ENCODE measurements around the gene OMG. TPM values are rescaled to one million over a fixed set of nuclear protein-coding genes. Genes with fewer than 3 reads are reported as not detected.

Gene OMG
- total and polyA plus RNA-seq, 2 donors (not counting 3 experiments of a cell fraction or from before 2014, with no cell fraction given): 0.86 TPM; not detected in 1

- FAIRE-seq: no peak
- no peaks in the 10 kb centered on the region for H3K27me3 ChIP-seq (ENCODE audit: control insufficient read depth in 2 of 2, insufficient read depth in 2 of 2, low read length in 2 of 2)
- intact Hi-C loops (cut with micrococcal nuclease): no loop called here
- H3K27ac ChIP-seq (ENCODE audit: insufficient read depth, low read depth, low read length): no peak overlapping the region
- H3K9me3 ChIP-seq (replicated peaks; ENCODE audit: control insufficient read depth, insufficient read depth, low read length): no peaks in the 10 kb centered on the region
- dilution Hi-C loops (cut with MboI; ENCODE audit: extremely low pct_ligation_motif_present, low sequenced_read_pairs): no loop called here
- no TSS peak for BruUV-seq (replicated peaks)
- H3K36me3 ChIP-seq (ENCODE audit: control insufficient read depth in 2 of 2, extremely low read depth in 1 of 2, insufficient read depth in 2 of 2, low read length in 2 of 2): no peaks in the 10 kb centered on the region
- H3K4me3 ChIP-seq (replicated peaks in 1 of 3; ENCODE audit: insufficient read depth in 1 of 3, low read depth in 1 of 3, low read length in 3 of 3): no peak overlapping the region
- H3K79me2 ChIP-seq (ENCODE audit: control insufficient read depth, insufficient read depth, low read length): peaks cover 5% of the 10 kb centered on the region
- H3K4me2 ChIP-seq (ENCODE audit: insufficient read depth, low read length): no peak overlapping the region
- CTCF ChIA-PET: no interaction called here
- no peak overlapping the region for H3K9ac ChIP-seq (replicated peaks; ENCODE audit: extremely low read depth, insufficient read depth, low read length)
- H3K9me1 ChIP-seq (replicated peaks; ENCODE audit: control insufficient read depth, extremely low read depth, insufficient read depth, low read length): no peaks in the 10 kb centered on the region
- H4K20me1 ChIP-seq (replicated peaks; ENCODE audit: control insufficient read depth, extremely low read depth, insufficient read depth, low read length): no peaks in the 10 kb centered on the region
- H3K4me1 ChIP-seq (ENCODE audit: control insufficient read depth, extremely low read depth, insufficient read depth, low read length): peaks cover 17% of the 10 kb centered on the region
- no peak overlapping the region for H2AFZ ChIP-seq (ENCODE audit: low read depth, low read length)
- TF ChIP-seq POLR2A (IDR thresholded peaks at IDR 0.05; ENCODE audit: low read depth, low read length) (no peak), MAX (IDR thresholded peaks at IDR 0.05; ENCODE audit: insufficient read depth, insufficient read length) (no peak)
- no peak for DNase-seq (ENCODE audit: low read depth, low spot score)
- POLR2A ChIA-PET: no interaction called here
Observed at GRCh38 chr17:31309556-31309955, 12.5 kb upstream of the OMG start.

- FAIRE-seq (no peak), DNase-seq (ENCODE audit: low read depth, low spot score) (no peak)
- H3K27me3 ChIP-seq (ENCODE audit: control insufficient read depth in 2 of 2, insufficient read depth in 2 of 2, low read length in 2 of 2): no peaks in the 10 kb centered on the region
- peaks cover 11% of the 10 kb centered on the region for H3K4me1 ChIP-seq (ENCODE audit: control insufficient read depth, extremely low read depth, insufficient read depth, low read length)
- H3K4me2 ChIP-seq (ENCODE audit: insufficient read depth, low read length): no peak overlapping the region
- no TSS peak for BruUV-seq (replicated peaks)
- intact Hi-C loops (cut with micrococcal nuclease): no loop called here
- no peak overlapping the region for H3K27ac ChIP-seq (ENCODE audit: insufficient read depth, low read depth, low read length)
- no peak overlapping the region for H3K4me3 ChIP-seq (replicated peaks in 1 of 3; ENCODE audit: insufficient read depth in 1 of 3, low read depth in 1 of 3, low read length in 3 of 3)
- ChIA-PET CTCF (no interaction called here), POLR2A (no interaction called here)
- H3K9me1 ChIP-seq (replicated peaks; ENCODE audit: control insufficient read depth, extremely low read depth, insufficient read depth, low read length): no peaks in the 10 kb centered on the region
- no peak overlapping the region for H2AFZ ChIP-seq (ENCODE audit: low read depth, low read length)
- H3K9me3 ChIP-seq (replicated peaks; ENCODE audit: control insufficient read depth, insufficient read depth, low read length): no peaks in the 10 kb centered on the region
- no peaks in the 10 kb centered on the region for H4K20me1 ChIP-seq (replicated peaks; ENCODE audit: control insufficient read depth, extremely low read depth, insufficient read depth, low read length)
- no peaks in the 10 kb centered on the region for H3K36me3 ChIP-seq (ENCODE audit: control insufficient read depth in 2 of 2, extremely low read depth in 1 of 2, insufficient read depth in 2 of 2, low read length in 2 of 2)
- TF ChIP-seq POLR2A (IDR thresholded peaks at IDR 0.05; ENCODE audit: low read depth, low read length) (no peak), POLR2AphosphoS5 (IDR thresholded peaks at IDR 0.05; ENCODE audit: insufficient read depth, low read depth, low read length) (no peak), FOS (IDR thresholded peaks at IDR 0.05; ENCODE audit: borderline replicate concordance, insufficient read depth, low read length) (no peak), JUN (IDR thresholded peaks at IDR 0.05; ENCODE audit: borderline replicate concordance, insufficient read depth, insufficient read length, low read depth) (no peak), EZH2 (IDR thresholded peaks at IDR 0.05; ENCODE audit: borderline replicate concordance, low read depth, low read length, severe bottlenecking) (no peak), MYC (IDR thresholded peaks at IDR 0.05; ENCODE audit: low read depth, low read length) (no peak), MAX (IDR thresholded peaks at IDR 0.05; ENCODE audit: insufficient read depth, insufficient read length) (no peak), CTCF (IDR thresholded peaks at IDR 0.05; ENCODE audit: extremely low read depth in 1 of 2, insufficient read depth in 1 of 2, low read depth in 1 of 2, low read length in 2 of 2) (no peak), GATA2 (IDR thresholded peaks at IDR 0.05; ENCODE audit: insufficient read depth, insufficient read length, low read depth, low read length) (no peak)
- peaks cover 5% of the 10 kb centered on the region for H3K79me2 ChIP-seq (ENCODE audit: control insufficient read depth, insufficient read depth, low read length)
- dilution Hi-C loops (cut with MboI; ENCODE audit: extremely low pct_ligation_motif_present, low sequenced_read_pairs): no loop called here
- no peak overlapping the region for H3K9ac ChIP-seq (replicated peaks; ENCODE audit: extremely low read depth, insufficient read depth, low read length)
Observed at GRCh38 chr17:31308372-31309334, 11.6 kb upstream of the OMG start.
